Hypothalamus (tissue), 51 donors: ENCODE results near the gene SIM2.

ENCODE experiments used
- DNase-seq, 51 donors: peaks; one replicate each; lab custom pipeline; 2025; lab: John Stamatoyannopoulos, UW

SIM2 gene

GRCh38 chr21:36699546-36700294 lies 805 bp downstream of the SIM2 start:
- DNase-seq = no peak

- DNase-seq = no peak
Observed at GRCh38 chr21:36700295-36700970, 1.5 kb downstream of the SIM2 start.

- no peak for DNase-seq
Observed at GRCh38 chr21:36700971-36701755, 2.2 kb downstream of the SIM2 start.

GRCh38 chr21:36701756-36702621 lies 3.1 kb downstream of the SIM2 start:
- DNase-seq = no peak

GRCh38 chr21:36702622-36702968 lies 3.7 kb downstream of the SIM2 start:
- DNase-seq = no peak

- no peak for DNase-seq
Observed at GRCh38 chr21:36703123-36703522, 4.2 kb downstream of the SIM2 start.

- DNase-seq = no peak
Observed at GRCh38 chr21:36703626-36704280, 4.8 kb downstream of the SIM2 start.

- no peak for DNase-seq
Observed at GRCh38 chr21:36704281-36704957, 5.5 kb downstream of the SIM2 start.

- no peak for DNase-seq
Observed at GRCh38 chr21:36704958-36705678, 6.2 kb downstream of the SIM2 start.

GRCh38 chr21:36705679-36706481 lies 7.0 kb downstream of the SIM2 start:
- no peak for DNase-seq

GRCh38 chr21:36706482-36706852 lies 7.6 kb downstream of the SIM2 start:
- DNase-seq = no peak

- DNase-seq = peak in 2 of 51 donors; percentile 2 to 9
Observed at GRCh38 chr21:36706951-36707762, 8.2 kb downstream of the SIM2 start.

- DNase-seq = no peak
Observed at GRCh38 chr21:36707763-36708285, 8.9 kb downstream of the SIM2 start.

- no peak for DNase-seq
Observed at GRCh38 chr21:36708286-36709029, 9.5 kb downstream of the SIM2 start.

GRCh38 chr21:36709030-36709867 lies 10.3 kb downstream of the SIM2 start:
- no peak for DNase-seq
